Measurements from ENCODE around the gene CP. TPM values are rescaled to one million over a fixed set of nuclear protein-coding genes. Genes with fewer than 3 reads are reported as not detected.

The CP gene
- total RNA-seq, 2 experiments from 2014 or later, result not detected

DNA sequence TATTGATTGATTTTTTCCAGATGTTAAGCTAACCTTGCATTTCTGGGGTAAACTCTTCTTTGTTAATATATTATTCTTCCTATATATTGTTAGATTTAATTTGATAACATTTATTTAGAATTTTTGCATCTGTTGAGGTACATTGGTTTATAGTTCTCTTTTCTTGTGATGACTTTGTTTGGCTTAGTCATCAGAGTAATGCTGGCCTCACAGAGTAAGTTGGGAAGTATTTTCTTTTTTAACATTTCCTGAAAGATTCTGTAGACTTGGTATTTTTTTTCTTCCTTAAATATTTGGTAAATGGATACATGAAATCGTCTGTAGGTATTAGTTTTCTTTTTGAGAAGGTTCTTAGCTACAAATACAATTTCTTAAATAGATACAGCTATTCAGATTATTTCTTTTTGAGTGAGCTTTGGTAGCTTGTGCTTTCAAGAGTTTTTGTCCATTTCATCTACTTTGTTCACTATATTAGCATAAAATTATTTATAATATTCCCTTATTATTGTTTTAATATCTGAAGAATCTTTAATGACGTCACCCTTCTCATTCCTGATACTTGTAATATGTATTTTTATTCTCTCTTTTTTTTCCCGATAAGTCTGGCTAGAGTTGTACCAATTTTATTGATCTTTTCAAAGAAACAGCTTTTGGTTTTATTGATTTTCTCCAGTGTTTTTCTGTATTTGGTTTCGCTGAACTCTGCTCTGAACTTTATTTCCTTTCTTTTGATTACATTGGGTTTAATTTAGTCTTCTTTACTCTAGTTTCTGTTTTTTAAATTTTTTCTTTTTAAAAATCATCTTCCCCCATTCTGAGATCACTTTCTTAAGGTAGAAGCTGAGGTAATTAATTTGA lies 98.7 kb downstream of the CP start:
- ChIA-PET POLR2A (no interaction called here), CTCF (no interaction called here)
- Mint-ChIP-seq H3K36me3 (ENCODE audit: low read depth) (no peaks in the 10 kb centered on the region), H3K4me1 (peaks cover 3% of the 10 kb centered on the region), H3K4me3 (no peak overlapping the region), H3K27me3 (peaks cover 20% of the 10 kb centered on the region), H3K27ac (no peak overlapping the region), H3K9me3 (no peaks in the 10 kb centered on the region)
- no peak for DNase-seq

Other genes starting within 250 kb of the CP start
- 10 to 100 TPM; 32.6 to 38.5 TPM for gene GYG1, start 230.3 kb downstream of the CP start, total RNA-seq
- 10 to 100 TPM; 18.7 to 20.4 TPM for gene HLTF, start 135.3 kb downstream of the CP start, total RNA-seq
- 10 to 100 TPM; 24.8 to 29.4 TPM for gene HPS3, start 92.2 kb downstream of the CP start, total RNA-seq
- gene TM4SF18, start 111.8 kb upstream of the CP start, total RNA-seq, result not detected
- gene TM4SF1, start 155.8 kb upstream of the CP start, total RNA-seq, result not detected

All from activated CD4-positive, alpha-beta T cell treated with anti-CD3 and anti-CD28 coated beads, Interleukin-2, amount 10 ng/mL, durations not matched to agents 7 days and 5 days (primary cell).